Measurements from ENCODE around the gene OTULINL.

GRCh38 chr5:14597080-14597479 lies 15.5 kb downstream of the OTULINL start:
- TF ChIP-seq CTCF (IDR thresholded peaks at IDR 0.05) (no peak), ZFX (IDR thresholded peaks at IDR 0.05; ENCODE audit: borderline replicate concordance) (no peak)
